DOHH2 (cell line): ENCODE measurements around the gene RGS1.
"Not testable (repeated sequence)": the region's sequence is repeated elsewhere in the genome, so short reads cannot be mapped to it uniquely, and the experiment has no call there.

ENCODE experiments used
- H3F3A ChIP-seq: fragments of 200-600 bp; sonication (generic), shearing (Covaris generic); 2 replicates; pipeline ENCODE4 v1.6.0; 2016; ENCODE audit warnings: antibody characterized with exemption, mild to moderate bottlenecking; ENCODE audit not compliant: control insufficient read depth, insufficient read depth
- H3K27ac ChIP-seq: fragments of 200-600 bp; sonication (generic); 2 replicates; pipeline ENCODE4 v1.5.1; 2014; ENCODE audit warnings: low read depth, mild to moderate bottlenecking, low read length, moderate library complexity
- H3K27me3 ChIP-seq: fragments of 200-600 bp; sonication (generic); 2 replicates; pipeline ENCODE4 v1.6.1; 2014; ENCODE audit warnings: mild to moderate bottlenecking, low read length, mixed read lengths; ENCODE audit not compliant: control insufficient read depth
- H3K36me3 ChIP-seq: fragments of 200-600 bp; sonication (generic); 2 replicates; pipeline ENCODE4 v1.6.1; 2014; ENCODE audit warnings: mild to moderate bottlenecking, low read length, moderate library complexity, mixed read lengths; ENCODE audit not compliant: control insufficient read depth
- H3K4me1 ChIP-seq: fragments of 200-600 bp; sonication (generic); 2 replicates; pipeline ENCODE4 v1.6.1; 2014; ENCODE audit warnings: mild to moderate bottlenecking, low read length, mixed read lengths; ENCODE audit not compliant: control insufficient read depth
- H3K4me2 ChIP-seq: fragments of 200-600 bp; sonication (generic); 2 replicates; pipeline ENCODE4 v1.6.0; 2014; ENCODE audit warnings: mild to moderate bottlenecking, low read length, moderate library complexity
- H3K4me3 ChIP-seq: fragments of 200-600 bp; sonication (generic); 2 replicates; pipeline ENCODE4 v1.5.1; 2014; ENCODE audit warnings: mild to moderate bottlenecking, low read length, mixed read lengths
- H3K79me2 ChIP-seq: fragments of 200-600 bp; sonication (generic); 2 replicates; pipeline ENCODE4 v1.6.1; 2014; ENCODE audit warnings: mild to moderate bottlenecking, low read length, mixed read lengths; ENCODE audit not compliant: control insufficient read depth
- H3K9me2 ChIP-seq: fragments of 200-600 bp; sonication (generic); replicated peaks from 2 replicates; pipeline ENCODE4 v1.6.1; 2014; ENCODE audit warnings: mild to moderate bottlenecking, low read length, mixed read lengths; ENCODE audit not compliant: control insufficient read depth
- H3K9me3 ChIP-seq: fragments of 200-600 bp; sonication (generic); 2 replicates; pipeline ENCODE4 v1.6.1; 2014; ENCODE audit warnings: antibody characterized with exemption, low read length, mixed read lengths; ENCODE audit not compliant: control insufficient read depth, insufficient read depth
- H4K20me1 ChIP-seq: fragments of 200-600 bp; sonication (generic); 2 replicates; pipeline ENCODE4 v1.6.0; 2014; ENCODE audit warnings: low read depth, mild to moderate bottlenecking, antibody characterized with exemption, low read length, moderate library complexity; ENCODE audit not compliant: control insufficient read depth, insufficient read depth
- CTCF ChIP-seq: fragments of 200-600 bp; sonication (generic); IDR thresholded peaks from one replicate; pipeline ENCODE4 v1.5.1; 2014; ENCODE audit warnings: antibody characterized with exemption, mild to moderate bottlenecking, low read depth, low read length; ENCODE audit not compliant: poor library complexity, severe bottlenecking
- EZH2phosphoT487 ChIP-seq: fragments of 200-600 bp; sonication (generic); IDR thresholded peaks from 2 replicates; pipeline ENCODE4 v1.6.1; 2017; ENCODE audit warnings: borderline replicate concordance, mild to moderate bottlenecking, antibody characterized with exemption, low read length, moderate library complexity, mixed read lengths

The RGS1 gene

GRCh38 chr1:192529031-192529755, 46.4 kb upstream of the RGS1 start:
- Histone ChIP-seq H3K27ac (no peak overlapping the region), H3K4me3 (no peak overlapping the region), H3K79me2 (no peaks in the 10 kb centered on the region), H3K9me2 (no peaks in the 10 kb centered on the region), H3K27me3 (peaks cover 37% of the 10 kb centered on the region), H3K4me1 (peaks cover 11% of the 10 kb centered on the region), H3F3A (no peaks in the 10 kb centered on the region), H4K20me1 (no peaks in the 10 kb centered on the region), H3K4me2 (no peak overlapping the region), H3K9me3 (no peaks in the 10 kb centered on the region), H3K36me3 (no peaks in the 10 kb centered on the region)
- TF ChIP-seq CTCF = no peak
- TF ChIP-seq EZH2phosphoT487 = no peak

GRCh38 chr1:192529811-192530210, 45.8 kb upstream of the RGS1 start:
- Histone ChIP-seq H3K27me3 (peaks cover 31% of the 10 kb centered on the region), H3F3A (no peaks in the 10 kb centered on the region), H3K4me3 (no peak overlapping the region), H3K79me2 (no peaks in the 10 kb centered on the region), H3K36me3 (no peaks in the 10 kb centered on the region), H3K27ac (no peak overlapping the region; the same call in 1 of the 2 replicates), H3K9me2 (no peaks in the 10 kb centered on the region), H4K20me1 (no peaks in the 10 kb centered on the region), H3K4me2 (no peak overlapping the region), H3K9me3 (no peaks in the 10 kb centered on the region), H3K4me1 (peaks cover 11% of the 10 kb centered on the region)
- TF ChIP-seq CTCF (no peak), EZH2phosphoT487 (no peak)

GRCh38 chr1:192530254-192530653, 45.3 kb upstream of the RGS1 start:
- no peak overlapping the region for H3K4me2 ChIP-seq
- peaks cover 11% of the 10 kb centered on the region for H3K4me1 ChIP-seq
- H3K36me3 ChIP-seq = no peaks in the 10 kb centered on the region
- H3K79me2 ChIP-seq = no peaks in the 10 kb centered on the region
- no peaks in the 10 kb centered on the region for H3K9me2 ChIP-seq
- H3F3A ChIP-seq = no peaks in the 10 kb centered on the region
- H3K27ac ChIP-seq = no peak overlapping the region; the same call in 1 of the 2 replicates
- no peaks in the 10 kb centered on the region for H3K9me3 ChIP-seq
- no peak for TF ChIP-seq EZH2phosphoT487
- TF ChIP-seq CTCF = no peak
- no peaks in the 10 kb centered on the region for H4K20me1 ChIP-seq
- H3K4me3 ChIP-seq = no peak overlapping the region
- H3K27me3 ChIP-seq = peaks cover 27% of the 10 kb centered on the region

- Histone ChIP-seq H3K27me3 (peaks cover 21% of the 10 kb centered on the region), H3K4me1 (peaks cover 11% of the 10 kb centered on the region)
- H3K4me2 ChIP-seq, H3K9me2 ChIP-seq, H3K27ac ChIP-seq, H3F3A ChIP-seq, H3K36me3 ChIP-seq, H3K9me3 ChIP-seq, H4K20me1 ChIP-seq, H3K4me3 ChIP-seq, H3K79me2 ChIP-seq: not testable (repeated sequence)
Measured at GRCh38 chr1:192531037-192531703, 44.4 kb upstream of the RGS1 start.
